Gastrocnemius medialis (tissue), 4 donors: ENCODE results near the gene SLC6A20. TPM values are rescaled to one million over a fixed set of nuclear protein-coding genes. Genes with fewer than 3 reads are reported as not detected.

Experiments used
- ATAC-seq, 2 donors: fragments of 150-250 bp; one replicate each; pipeline ENCODE4 v1.9.1; 2016
- DNase-seq, 2 donors: peaks; one replicate each; pipeline ENCODE4 v3.0.0-alpha.2; 2019
- H3K27ac ChIP-seq, 4 donors: fragments of 200-600 bp; sonication (generic); 1 replicate in 1 of 4; 2 replicates in 3 of 4; pipeline ENCODE4 v1.5.1; 2016 to 2018; ENCODE audit warnings: mild to moderate bottlenecking in 2 of 4, moderate library complexity in 1 of 4
- H3K27me3 ChIP-seq, 3 donors: fragments of 200-600 bp; sonication (generic) in 2 of 3; 1 replicate in 1 of 3; 2 replicates in 2 of 3; pipeline versions ENCODE4 v1.5.1 to v1.6.0; 2016 to 2019; ENCODE audit warnings: mild to moderate bottlenecking in 1 of 3, moderate library complexity in 1 of 3
- H3K36me3 ChIP-seq, 2 donors: fragments of 200-600 bp; sonication (generic) in 1 of 2; one replicate each; pipeline ENCODE4 v1.5.1; 2017 to 2018
- H3K4me1 ChIP-seq, 2 donors: fragments of 200-600 bp; sonication (generic) in 1 of 2; one replicate each; pipeline ENCODE4 v1.5.1; 2016 to 2017; ENCODE audit warnings: mild to moderate bottlenecking in 2 of 2
- H3K4me3 ChIP-seq, 4 donors: fragments of 200-600 bp; sonication (generic) in 3 of 4; 1 replicate in 1 of 4; 2 replicates in 3 of 4; pipeline ENCODE4 v1.5.1; 2016 to 2019; ENCODE audit warnings: mild to moderate bottlenecking in 2 of 4
- H3K9me3 ChIP-seq, 3 donors: fragments of 200-600 bp; sonication (generic) in 2 of 3; 1 replicate in 1 of 3; 2 replicates in 2 of 3; pipeline ENCODE4 v1.5.1; 2016 to 2019
- CTCF ChIP-seq, 5 experiments: fragments of 450-650 bp in 3 of 5; fragments of 200-600 bp in 2 of 5; sonication (generic) in 2 of 5; IDR thresholded peaks in 4 of 5; conservative IDR thresholded peaks in 1 of 5; 1 replicate in 4 of 5; 2 replicates in 1 of 5; pipeline ENCODE4 v1.5.1; 2016 to 2019; ENCODE audit warnings: antibody characterized with exemption in 5 of 5, mild to moderate bottlenecking in 3 of 5, moderate library complexity in 3 of 5
- POLR2A ChIP-seq, 2 donors: fragments of 450-650 bp; IDR thresholded peaks; one replicate each; pipeline ENCODE4 v1.6.1; 2017; ENCODE audit warnings: antibody characterized with exemption in 2 of 2, mild to moderate bottlenecking in 2 of 2, moderate library complexity in 2 of 2
- in situ Hi-C, 4 donors: fragments of 200-750 bp; cut with MboI; loops; one replicate each; pipeline versions ENCODE4 v1.15.0 to v1.8.0; 2017; ENCODE audit warnings: low sequenced_read_pairs in 4 of 4
- intact Hi-C: fragments of 100-400 bp; cut with DNase I; formaldehyde crosslinking; loops from one replicate; pipeline ENCODE4 v1.15.1; 2023; ENCODE audit warnings: low total_unique reads
- total RNA-seq, 4 donors: library from RNA; depleted of rRNA; stranded (reverse); fragments of >200 nt; gene quantifications; one replicate each; pipeline versions ENCODE4 v1.1.0 to v1.2.3, GENCODE V29; 2016

SLC6A20 gene
- total RNA-seq, 4 donors from 2014 or later, result 0.49 to 1.5 (median 0.64) TPM

- in situ Hi-C loops (no loop called here), intact Hi-C loops (no loop called here)
- TF ChIP-seq POLR2A (IDR thresholded peaks at IDR 0.05), result no peak
- TF ChIP-seq CTCF (IDR thresholded peaks at IDR 0.05 in 4 of 5, conservative IDR thresholded peaks at IDR 0.05 in 1 of 5), result no peak
- H3K4me1 ChIP-seq, result peaks cover 0 to 6% of the 10 kb centered on the region in 2 donors
- DNase-seq, result no peak
- no peak for ATAC-seq
- no peak overlapping the region for H3K27ac ChIP-seq
- no peaks in the 10 kb centered on the region for H3K9me3 ChIP-seq
- no peak overlapping the region for H3K4me3 ChIP-seq
- H3K36me3 ChIP-seq, result no peaks in the 10 kb centered on the region
- peaks cover 14 to 31% (median 25%) of the 10 kb centered on the region in 3 donors for H3K27me3 ChIP-seq
Observed at GRCh38 chr3:45792516-45793172, 3.7 kb downstream of the SLC6A20 start.

- Histone ChIP-seq H3K4me1 (peaks cover 0 to 6% of the 10 kb centered on the region in 2 donors), H3K27ac (no peak overlapping the region), H3K27me3 (peaks cover 14 to 27% (median 21%) of the 10 kb centered on the region in 3 donors), H3K36me3 (no peaks in the 10 kb centered on the region), H3K9me3 (no peaks in the 10 kb centered on the region), H3K4me3 (no peak overlapping the region)
- DNase-seq, result no peak
- ATAC-seq, result no peak
- TF ChIP-seq POLR2A (IDR thresholded peaks at IDR 0.05) (no peak), CTCF (IDR thresholded peaks at IDR 0.05 in 4 of 5, conservative IDR thresholded peaks at IDR 0.05 in 1 of 5) (no peak)
- intact Hi-C loops, result no loop called here
- in situ Hi-C loops, result no loop called here
Observed at GRCh38 chr3:45792036-45792435, 4.3 kb downstream of the SLC6A20 start.

GRCh38 chr3:45790596-45790995 is 5.7 kb downstream of the SLC6A20 start:
- TF ChIP-seq CTCF (IDR thresholded peaks at IDR 0.05 in 4 of 5, conservative IDR thresholded peaks at IDR 0.05 in 1 of 5) (no peak), POLR2A (IDR thresholded peaks at IDR 0.05) (no peak)
- peaks cover 2 to 12% (median 9%) of the 10 kb centered on the region in 3 donors for H3K27me3 ChIP-seq
- DNase-seq (no peak), ATAC-seq (no peak)
- intact Hi-C loops, result no loop called here
- H3K9me3 ChIP-seq, result no peaks in the 10 kb centered on the region
- H3K4me1 ChIP-seq, result peaks cover 0 to under 1% of the 10 kb centered on the region in 2 donors
- no peak overlapping the region for H3K27ac ChIP-seq
- in situ Hi-C loops, result no loop called here
- no peak overlapping the region for H3K4me3 ChIP-seq
- H3K36me3 ChIP-seq, result no peaks in the 10 kb centered on the region

- H3K4me3 ChIP-seq, result no peak overlapping the region
- DNase-seq (no peak), ATAC-seq (no peak)
- in situ Hi-C loops, result no loop called here
- no peak overlapping the region for H3K27ac ChIP-seq
- intact Hi-C loops, result no loop called here
- H3K36me3 ChIP-seq, result no peaks in the 10 kb centered on the region
- H3K4me1 ChIP-seq, result no peaks in the 10 kb centered on the region
- peaks cover 0 to 1% (median under 1%) of the 10 kb centered on the region in 3 donors for H3K27me3 ChIP-seq
- TF ChIP-seq POLR2A (IDR thresholded peaks at IDR 0.05), result no peak
- TF ChIP-seq CTCF (IDR thresholded peaks at IDR 0.05 in 4 of 5, conservative IDR thresholded peaks at IDR 0.05 in 1 of 5), result no peak
- H3K9me3 ChIP-seq, result no peaks in the 10 kb centered on the region
Observed at GRCh38 chr3:45789235-45789812, 7.0 kb downstream of the SLC6A20 start.
